GM12801 (cell line): ENCODE data around the gene ANP32A.

ENCODE experiments used
- TF ChIP-seq, protein P1 (sequence below): IDR thresholded peaks from one replicate; pipeline ENCODE4 v1.5.1; 2011; ENCODE audit warnings: control low read depth; ENCODE audit not compliant: insufficient read length; ENCODE audit errors: extremely low read depth

The ANP32A gene

GRCh38 chr15:68768321-68768720 is 52.4 kb downstream of the ANP32A start:
- TF ChIP-seq, protein P1, sequence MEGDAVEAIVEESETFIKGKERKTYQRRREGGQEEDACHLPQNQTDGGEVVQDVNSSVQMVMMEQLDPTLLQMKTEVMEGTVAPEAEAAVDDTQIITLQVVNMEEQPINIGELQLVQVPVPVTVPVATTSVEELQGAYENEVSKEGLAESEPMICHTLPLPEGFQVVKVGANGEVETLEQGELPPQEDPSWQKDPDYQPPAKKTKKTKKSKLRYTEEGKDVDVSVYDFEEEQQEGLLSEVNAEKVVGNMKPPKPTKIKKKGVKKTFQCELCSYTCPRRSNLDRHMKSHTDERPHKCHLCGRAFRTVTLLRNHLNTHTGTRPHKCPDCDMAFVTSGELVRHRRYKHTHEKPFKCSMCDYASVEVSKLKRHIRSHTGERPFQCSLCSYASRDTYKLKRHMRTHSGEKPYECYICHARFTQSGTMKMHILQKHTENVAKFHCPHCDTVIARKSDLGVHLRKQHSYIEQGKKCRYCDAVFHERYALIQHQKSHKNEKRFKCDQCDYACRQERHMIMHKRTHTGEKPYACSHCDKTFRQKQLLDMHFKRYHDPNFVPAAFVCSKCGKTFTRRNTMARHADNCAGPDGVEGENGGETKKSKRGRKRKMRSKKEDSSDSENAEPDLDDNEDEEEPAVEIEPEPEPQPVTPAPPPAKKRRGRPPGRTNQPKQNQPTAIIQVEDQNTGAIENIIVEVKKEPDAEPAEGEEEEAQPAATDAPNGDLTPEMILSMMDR = no peak

DNA sequence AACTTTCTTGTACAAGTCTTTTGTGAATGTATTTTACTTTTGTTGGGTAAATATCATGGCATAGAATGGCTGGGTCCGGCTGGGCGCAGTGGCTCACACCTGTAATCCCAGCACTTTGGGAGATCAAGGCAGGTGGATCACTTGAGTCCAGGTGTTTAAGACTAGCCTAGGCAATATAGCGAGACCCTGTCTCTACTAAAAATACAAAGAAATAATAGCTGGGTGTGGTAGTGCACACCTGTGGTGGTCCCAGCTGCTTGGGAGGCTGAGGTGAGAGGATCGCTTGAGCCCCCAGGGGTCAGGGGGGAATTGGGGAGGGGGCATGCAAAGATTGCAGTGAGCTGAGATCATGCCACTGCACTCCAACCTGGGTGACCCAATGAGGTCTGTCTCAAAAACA is 52.9 kb downstream of the ANP32A start:
- TF ChIP-seq, protein P1 = no peak

DNA sequence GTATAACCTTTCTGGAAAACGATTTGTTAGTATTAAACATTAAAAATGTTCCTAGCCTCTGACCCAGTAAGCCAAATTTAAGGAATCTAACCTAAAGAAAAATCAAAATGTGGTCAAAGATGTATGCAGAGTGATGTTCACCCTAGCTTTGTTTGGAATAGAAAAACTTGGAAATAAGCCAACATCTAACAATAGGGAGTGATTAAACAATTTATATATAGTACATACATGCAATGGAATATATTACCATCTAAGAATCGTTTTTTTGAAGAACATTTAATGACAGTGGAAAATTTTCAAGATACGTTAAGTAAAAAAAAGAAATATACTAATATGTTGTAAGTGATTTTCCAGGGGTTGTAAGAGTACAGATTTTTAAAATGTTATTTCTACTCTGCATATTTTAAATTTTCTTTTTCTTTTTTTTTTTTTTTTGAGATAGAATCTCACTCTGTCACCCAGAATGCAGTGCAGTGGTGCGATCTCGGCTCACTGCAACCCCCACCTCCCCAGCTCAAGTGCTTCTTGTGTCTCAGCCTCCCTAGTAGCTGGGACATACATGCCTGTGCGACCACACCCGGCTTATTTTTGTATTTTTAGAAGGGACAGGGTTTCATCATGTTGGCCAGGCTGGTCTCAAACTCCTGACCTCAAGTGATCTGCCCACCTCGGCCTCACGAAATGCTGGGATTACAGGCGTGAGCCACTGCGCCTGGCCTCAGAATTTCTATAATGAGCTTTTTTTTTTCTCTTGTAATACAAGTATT is 54.9 kb downstream of the ANP32A start:
- TF ChIP-seq, protein P1 = no peak

GRCh38 chr15:68764090-68764489 is 56.6 kb downstream of the ANP32A start:
- TF ChIP-seq, protein P1 = no peak

DNA sequence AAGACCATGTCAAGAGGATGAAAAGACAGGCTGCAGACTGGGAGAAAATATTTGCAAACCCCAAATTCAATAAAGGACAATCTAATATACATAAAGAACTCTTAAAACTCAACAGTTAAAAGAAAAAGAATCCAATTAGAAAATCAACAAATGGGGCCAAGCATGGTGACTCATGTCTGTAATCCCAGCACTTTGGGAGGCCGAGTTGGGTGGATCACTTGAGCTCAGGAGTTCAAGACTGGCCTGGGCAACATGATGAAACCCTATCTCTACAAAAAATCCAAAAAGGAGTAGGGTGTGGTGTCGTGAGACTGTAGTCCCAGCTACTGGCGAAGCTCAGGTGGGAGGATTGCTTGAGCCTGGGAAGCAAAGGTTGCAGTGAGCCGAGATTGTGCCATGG is 57.6 kb downstream of the ANP32A start:
- TF ChIP-seq, protein P1 = no peak

DNA sequence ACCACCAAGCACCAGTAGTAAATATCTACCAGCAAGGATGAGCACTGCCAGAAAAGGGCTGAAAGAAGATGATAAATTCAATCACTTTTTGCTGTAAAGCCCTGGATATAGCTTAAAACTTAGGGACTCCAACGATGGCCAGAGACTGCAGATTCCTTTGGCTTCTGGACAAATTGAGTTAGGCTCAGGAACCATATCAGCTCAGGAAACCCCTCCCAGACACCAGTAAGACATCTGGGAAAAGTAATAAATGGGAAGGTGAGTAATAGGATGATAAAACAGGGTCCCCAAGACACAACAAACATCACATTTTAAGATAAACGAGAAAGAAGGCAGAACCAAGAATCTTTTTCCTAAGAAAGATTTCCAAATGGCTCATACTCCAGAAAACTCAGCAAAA is 65.0 kb downstream of the ANP32A start:
- TF ChIP-seq, protein P1 = no peak

DNA sequence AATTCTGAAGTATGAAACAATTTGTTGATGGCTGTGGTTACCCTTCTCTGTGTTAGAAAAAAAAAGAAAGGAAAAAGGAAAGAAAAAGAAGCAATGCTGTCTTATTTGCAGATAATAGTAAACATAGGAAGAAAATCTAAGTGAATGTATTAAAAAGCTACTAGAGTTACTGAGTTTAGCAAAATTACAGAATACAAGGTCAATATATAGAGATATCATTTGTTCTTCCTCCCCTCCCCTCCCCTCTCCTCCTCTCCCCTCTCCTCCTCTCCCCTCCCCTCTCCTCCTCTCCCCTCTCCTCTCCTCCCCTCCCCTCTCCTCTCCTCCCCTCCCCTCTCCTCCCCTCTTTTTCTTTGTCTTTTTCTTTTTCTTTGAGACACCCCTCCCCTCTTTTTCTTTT is 69.1 kb downstream of the ANP32A start:
- TF ChIP-seq, protein P1 = no peak
